K562 (cell line): ENCODE data around the gene VPS18. TPM values are rescaled to one million over a fixed set of nuclear protein-coding genes. Genes with fewer than 3 reads are reported as not detected.
A peak's percentile ranks its signal among the peaks of the same experiment; 100 is the strongest.

Experiments
- CREB1 ChIP-seq, 2 experiments: sonication (generic) in 1 of 2; formaldehyde crosslinking in 1 of 2; IDR thresholded peaks; 2 replicates each; pipeline versions ENCODE4 v1.6.1 to v1.8.0; 2012 to 2022; ENCODE audit warnings: inconsistent platforms in 1 of 2, mild to moderate bottlenecking in 1 of 2, missing genetic modification reagents in 1 of 2, moderate library complexity in 1 of 2
- EHMT2 ChIP-seq: fragments of 450-650 bp; IDR thresholded peaks from 2 replicates; pipeline ENCODE4 v1.6.1; 2018; ENCODE audit warnings: antibody characterized with exemption
- HDAC1 ChIP-seq, 2 experiments: fragments of 450-650 bp; IDR thresholded peaks; 2 replicates each; pipeline ENCODE4 v1.6.1; 2016 to 2017; ENCODE audit warnings: inconsistent platforms in 1 of 2, mild to moderate bottlenecking in 1 of 2, moderate library complexity in 1 of 2
- KLF16 ChIP-seq: IDR thresholded peaks from 2 replicates; pipeline ENCODE4 v1.6.1; 2016; ENCODE audit warnings: antibody characterized with exemption
- LCOR ChIP-seq: sonication (generic); formaldehyde crosslinking; IDR thresholded peaks from 2 replicates; pipeline ENCODE4 v1.8.0; 2022; ENCODE audit warnings: mild to moderate bottlenecking, missing genetic modification reagents
- NELFE ChIP-seq: IDR thresholded peaks from 2 replicates; pipeline ENCODE4 v1.6.1; 2011; ENCODE audit warnings: mild to moderate bottlenecking; ENCODE audit not compliant: insufficient read depth, insufficient read length
- NR3C1 ChIP-seq: sonication (generic); formaldehyde crosslinking; IDR thresholded peaks from 2 replicates; pipeline ENCODE4 v1.8.1; 2022; ENCODE audit warnings: missing genetic modification reagents
- PHF21A ChIP-seq: fragments of 450-650 bp; IDR thresholded peaks from 2 replicates; pipeline ENCODE4 v1.6.1; 2017; ENCODE audit warnings: low read depth, borderline replicate concordance
- PML ChIP-seq: IDR thresholded peaks from 2 replicates; pipeline ENCODE4 v1.6.1; 2012; ENCODE audit warnings: low read length, inconsistent platforms
- RAD21 ChIP-seq, 2 experiments: fragments of 250-450 bp in 1 of 2; fragments of 450-650 bp in 1 of 2; sonication (Bioruptor Pico) in 1 of 2; formaldehyde crosslinking in 1 of 2; IDR thresholded peaks in 1 of 2; conservative IDR thresholded peaks in 1 of 2; 2 replicates each; pipeline versions ENCODE4 v1.4.0 to v1.8.0; 2020 to 2022; ENCODE audit warnings: mild to moderate bottlenecking in 2 of 2, moderate library complexity in 1 of 2
- RNF2 ChIP-seq: sonication (generic); IDR thresholded peaks from 2 replicates; pipeline ENCODE4 v1.6.1; 2016
- STAT5B ChIP-seq: fragments of 250-450 bp; sonication (Bioruptor Pico); IDR thresholded peaks from 2 replicates; pipeline ENCODE4 v1.8.0; 2021; ENCODE audit warnings: mild to moderate bottlenecking, inconsistent platforms
- TAF1 ChIP-seq: IDR thresholded peaks from 2 replicates; pipeline ENCODE4 v1.6.1; 2011; ENCODE audit warnings: mild to moderate bottlenecking, low read length, moderate library complexity; ENCODE audit not compliant: insufficient read depth, control insufficient read depth, severe bottlenecking; ENCODE audit errors: extremely low read depth
- YY1 ChIP-seq, 3 experiments: IDR thresholded peaks; 2 replicates each; pipeline ENCODE4 v1.6.1; 2011; ENCODE audit warnings: low read length in 2 of 3, mild to moderate bottlenecking in 2 of 3, moderate library complexity in 2 of 3, borderline replicate concordance in 1 of 3, control low read depth in 1 of 3, low read depth in 1 of 3; ENCODE audit not compliant: insufficient read depth in 3 of 3, insufficient replicate concordance in 2 of 3, control insufficient read depth in 1 of 3, insufficient read length in 1 of 3; ENCODE audit errors: extremely low read depth in 1 of 3
- ZBTB12 ChIP-seq: fragments of 250-450 bp; sonication (Bioruptor Pico); IDR thresholded peaks from 2 replicates; pipeline ENCODE4 v1.4.0; 2020
- ZBTB7A ChIP-seq: IDR thresholded peaks from 2 replicates; pipeline ENCODE4 v1.6.1; 2011; ENCODE audit warnings: low read depth, mild to moderate bottlenecking, low read length, moderate library complexity, borderline replicate concordance; ENCODE audit not compliant: control insufficient read depth
- ZNF224 ChIP-seq: sonication (generic); formaldehyde crosslinking; IDR thresholded peaks from 2 replicates; pipeline ENCODE4 v1.8.0; 2022; ENCODE audit warnings: mild to moderate bottlenecking, missing genetic modification reagents
- ZNF232 ChIP-seq: sonication (generic); formaldehyde crosslinking; IDR thresholded peaks from 2 replicates; pipeline ENCODE4 v1.8.0; 2022; ENCODE audit warnings: mild to moderate bottlenecking, missing genetic modification reagents
- ZNF431 ChIP-seq: sonication (generic); formaldehyde crosslinking; IDR thresholded peaks from 2 replicates; pipeline ENCODE4 v1.8.0; 2022; ENCODE audit warnings: mild to moderate bottlenecking, missing genetic modification reagents
- ZNF507 ChIP-seq: conservative IDR thresholded peaks from 2 replicates; pipeline ENCODE4 v1.6.1; 2017; ENCODE audit warnings: missing genetic modification characterization, missing compliant biosample characterization
- ZNF511 ChIP-seq: sonication (generic); formaldehyde crosslinking; IDR thresholded peaks from 2 replicates; pipeline ENCODE4 v1.8.0; 2022; ENCODE audit warnings: mild to moderate bottlenecking, missing genetic modification reagents
- ZNF551 ChIP-seq: fragments of 250-450 bp; sonication (Bioruptor Pico); IDR thresholded peaks from 2 replicates; pipeline ENCODE4 v1.5.0; 2021; ENCODE audit warnings: mild to moderate bottlenecking, moderate library complexity
- polyA plus RNA-seq, 8 experiments: library from polyadenylated mRNA; depleted of rRNA in 4 of 8; stranded (reverse) in 5 of 8; unstranded in 3 of 8; fragments of >200 nt; fragmentation: Nextera tagmentation in 2 of 8; fragmentation: Illumina TruSeq in 1 of 8; extraction: Ambion mirVana in 2 of 8; extraction: Trizol in 1 of 8; gene quantifications; 2 replicates each; pipeline versions ENCODE4 v1.2.1 to v1.2.3, GENCODE V29; 2011 to 2014; ENCODE audit warnings: inconsistent platforms in 1 of 8, missing spikeins in 1 of 8
- total RNA-seq, 7 experiments: library from RNA; depleted of rRNA in 6 of 7; stranded (reverse); fragments of >200 nt in 6 of 7; fragmentation: Illumina TruSeq in 2 of 7; extraction: Trizol in 2 of 7; gene quantifications; 2 replicates each; pipeline versions ENCODE4 v1.2.1 to v1.2.3, GENCODE V29; 2011 to 2021; ENCODE audit warnings: low replicate concordance in 1 of 7

VPS18 gene
- total and polyA plus RNA-seq, 9 of the 15 experiments (the other 6 are each of a cell fraction or from before 2014, with no cell fraction given), result 0.73 to 19.9 (median 8.5) TPM

DNA sequence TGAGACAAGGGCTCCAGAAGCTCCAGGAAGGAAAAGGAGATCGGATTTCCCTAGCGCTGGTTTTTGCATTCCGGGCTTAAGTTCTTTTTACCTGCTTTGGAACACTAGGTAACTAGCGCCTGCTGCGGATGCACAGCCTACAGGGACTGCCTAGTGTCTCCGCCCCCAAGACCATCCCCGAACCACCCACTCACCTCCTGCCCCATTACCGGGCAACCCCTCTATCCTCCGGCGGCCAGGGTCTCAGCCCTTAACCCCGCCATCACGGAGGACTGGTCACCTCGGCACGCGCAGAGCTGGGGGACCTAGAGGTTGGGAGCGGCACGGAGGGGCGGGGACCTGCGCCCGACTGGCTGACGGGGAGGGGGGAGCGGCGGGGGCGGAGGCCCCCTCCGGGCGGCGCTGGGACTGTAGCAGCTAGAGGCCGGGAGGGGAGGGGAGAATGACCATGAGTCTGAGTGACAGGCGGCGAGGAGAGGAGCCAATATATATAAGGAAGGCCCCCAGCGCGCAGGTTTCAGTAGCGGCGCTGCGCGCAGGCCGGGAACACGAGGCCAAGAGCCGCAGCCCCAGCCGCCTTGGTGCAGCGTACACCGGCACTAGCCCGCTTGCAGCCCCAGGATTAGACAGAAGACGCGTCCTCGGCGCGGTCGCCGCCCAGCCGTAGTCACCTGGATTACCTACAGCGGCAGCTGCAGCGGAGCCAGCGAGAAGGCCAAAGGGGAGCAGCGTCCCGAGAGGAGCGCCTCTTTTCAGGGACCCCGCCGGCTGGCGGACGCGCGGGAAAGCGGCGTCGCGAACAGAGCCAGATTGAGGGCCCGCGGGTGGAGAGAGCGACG is 34.8 kb downstream of the VPS18 start, which contains the start of gene DLL4 (continued):
- TF ChIP-seq RAD21 (CRISPR knock-in tag; conservative IDR thresholded peaks at IDR 0.05 in 1 of 2, IDR thresholded peaks at IDR 0.05 in 1 of 2), result no peak
- peak; percentile 85 for TF ChIP-seq ZNF224 (CRISPR knock-in tag)
- TF ChIP-seq ZNF551, result no peak
- peak; percentile 89 for TF ChIP-seq ZBTB7A
- TF ChIP-seq ZNF232 (CRISPR knock-in tag), result peak; percentile 89
- TF ChIP-seq CREB1 (IDR thresholded peaks at IDR 0.05), result no peak
- TF ChIP-seq CREB1 (CRISPR knock-in tag; IDR thresholded peaks at IDR 0.05), result peak; percentile 57
- TF ChIP-seq ZNF511 (CRISPR knock-in tag), result peak; percentile 95
- peak; percentile 13; the same call in 1 of the 2 replicates for TF ChIP-seq KLF16
- 0 out of 2 replicates have a peak, but pooled peaks have one; percentile 23 for TF ChIP-seq PML
- peak; percentile 44; the same call in 1 of the 2 replicates for TF ChIP-seq RNF2
- no peak for TF ChIP-seq STAT5B (CRISPR knock-in tag)
- TF ChIP-seq LCOR (CRISPR knock-in tag), result peak; percentile 75; the same call in 1 of the 2 replicates
- TF ChIP-seq ZNF431 (CRISPR knock-in tag), result peak; percentile 49; the same call in 1 of the 2 replicates
- TF ChIP-seq EHMT2, result no peak
- TF ChIP-seq ZNF507 (tag), result no peak
- peak; percentile 59; the same call in 1 of the 2 replicates for TF ChIP-seq PHF21A
- no peak for TF ChIP-seq ZBTB12
- TF ChIP-seq TAF1, result peak; percentile 57
- no peak for TF ChIP-seq YY1 (IDR thresholded peaks at IDR 0.05; ENCODE audit: borderline replicate concordance in 1 of 3, control insufficient read depth in 1 of 3, extremely low read depth in 1 of 3, insufficient read depth in 3 of 3, insufficient read length in 1 of 3, insufficient replicate concordance in 2 of 3, low read depth in 1 of 3, low read length in 2 of 3)
- peak; percentile 81; the same call in 1 of the 2 replicates for TF ChIP-seq NR3C1 (CRISPR knock-in tag)
- TF ChIP-seq NELFE, result peak; percentile 28
- TF ChIP-seq HDAC1 (IDR thresholded peaks at IDR 0.05), result no peak
